IMR-90 (cell line): ENCODE results near the gene CMIP. TPM values are rescaled to one million over a fixed set of nuclear protein-coding genes. Genes with fewer than 3 reads are reported as not detected.

ENCODE experiments used
- ATAC-seq: fragments of 200-7000 bp; cut with Tn5 transposase; 2 replicates; pipeline ENCODE4 v1.9.1; 2020; ENCODE audit warnings: low read depth, mild to moderate bottlenecking, moderate library complexity
- BruUV-seq: library from RNA; stranded (reverse); fragments of 400-500 nt; replicated peaks from 2 replicates; lab custom pipeline; 2021; lab: Mats Ljungman, UMichigan
- CTCF ChIA-PET: fragments of 300-600 bp; formaldehyde crosslinking; extraction: SDS; loops from one replicate; lab custom pipeline; 2021; ENCODE audit warnings: antibody characterized with exemption; lab: Yijun Ruan, JAX
- POLR2A ChIA-PET: fragments of 300-600 bp; sonication (Branson Sonifier 250); formaldehyde crosslinking; loops from one replicate; lab custom pipeline; 2022; ENCODE audit warnings: antibody characterized with exemption; ENCODE audit not compliant: unreplicated experiment; lab: Charles Lee
- DNase-seq: peaks from one replicate; pipeline ENCODE4 v3.0.0; 2013
- H2AFZ ChIP-seq: replicated peaks from 2 replicates; pipeline ENCODE3; 2013; ENCODE audit warnings: low read length, mild to moderate bottlenecking; ENCODE audit not compliant: poor library complexity
- H2AK5ac ChIP-seq: 2 replicates; pipeline ENCODE4 v1.6.1; 2013; ENCODE audit warnings: low read depth, low read length, inconsistent platforms
- H2AK9ac ChIP-seq: replicated peaks from 2 replicates; pipeline ENCODE3; 2013; ENCODE audit warnings: mild to moderate bottlenecking, low read depth, low read length, moderate library complexity; ENCODE audit not compliant: poor library complexity
- H2BK120ac ChIP-seq: 2 replicates; pipeline ENCODE4 v1.6.1; 2013; ENCODE audit warnings: low read depth, low read length, inconsistent platforms
- H2BK15ac ChIP-seq: 3 replicates; pipeline ENCODE4 v1.6.1; 2013; ENCODE audit warnings: low read depth, low read length, inconsistent platforms
- H2BK20ac ChIP-seq: 2 replicates; pipeline ENCODE4 v1.6.1; 2013; ENCODE audit warnings: low read depth, mild to moderate bottlenecking, inconsistent platforms, low read length, moderate library complexity
- H2BK5ac ChIP-seq: 2 replicates; pipeline ENCODE4 v1.6.1; 2013; ENCODE audit warnings: mild to moderate bottlenecking, low read depth, low read length, inconsistent platforms; ENCODE audit not compliant: poor library complexity, severe bottlenecking
- H3K14ac ChIP-seq: replicated peaks from 2 replicates; pipeline ENCODE4 v1.6.1; 2013; ENCODE audit warnings: low read depth, low read length, inconsistent platforms
- H3K18ac ChIP-seq: 2 replicates; pipeline ENCODE4 v1.6.1; 2013; ENCODE audit warnings: low read depth, low read length, control low read depth
- H3K23ac ChIP-seq: 2 replicates; pipeline ENCODE4 v1.6.1; 2013; ENCODE audit warnings: low read depth, low read length, inconsistent platforms
- H3K27ac ChIP-seq: 2 replicates; pipeline ENCODE4 v1.5.1; 2013; ENCODE audit warnings: mild to moderate bottlenecking, control low read depth, low read length; ENCODE audit not compliant: insufficient read depth
- H3K27me3 ChIP-seq: 2 replicates; pipeline ENCODE4 v1.6.1; 2013; ENCODE audit warnings: low read length; ENCODE audit not compliant: control insufficient read depth, insufficient read depth
- H3K36me3 ChIP-seq: 2 replicates; pipeline ENCODE4 v1.6.1; 2013; ENCODE audit warnings: low read length, mixed read lengths; ENCODE audit not compliant: control insufficient read depth, insufficient read depth
- H3K4ac ChIP-seq: 2 replicates; pipeline ENCODE4 v1.6.1; 2013; ENCODE audit warnings: low read depth, low read length, inconsistent platforms
- H3K4me1 ChIP-seq: 2 replicates; pipeline ENCODE4 v1.6.1; 2013; ENCODE audit warnings: low read length, mixed read lengths; ENCODE audit not compliant: control insufficient read depth, insufficient read depth
- H3K4me2 ChIP-seq: 2 replicates; pipeline ENCODE4 v1.6.1; 2013; ENCODE audit warnings: low read depth, mild to moderate bottlenecking, control low read depth, low read length, moderate library complexity
- H3K4me3 ChIP-seq: 2 replicates; pipeline ENCODE4 v1.5.1; 2013; ENCODE audit warnings: low read depth, mild to moderate bottlenecking, control low read depth, low read length, moderate library complexity; ENCODE audit not compliant: insufficient read depth
- H3K56ac ChIP-seq: 2 replicates; pipeline ENCODE4 v1.6.1; 2013; ENCODE audit warnings: low read length, inconsistent platforms; ENCODE audit not compliant: insufficient read depth; ENCODE audit errors: extremely low read depth
- H3K79me1 ChIP-seq, 2 experiments: 2 replicates each; pipeline ENCODE4 v1.6.1; 2013; ENCODE audit warnings: low read length in 2 of 2, inconsistent platforms in 1 of 2, low read depth in 1 of 2
- H3K9ac ChIP-seq: 2 replicates; pipeline ENCODE4 v1.6.1; 2013; ENCODE audit warnings: low read depth, low read length, control low read depth
- H3K9me1 ChIP-seq: 2 replicates; pipeline ENCODE4 v1.6.1; 2013; ENCODE audit warnings: low read length, inconsistent platforms; ENCODE audit not compliant: insufficient read depth
- H3K9me3 ChIP-seq: 2 replicates; pipeline ENCODE4 v1.6.1; 2013; ENCODE audit warnings: low read length; ENCODE audit not compliant: control insufficient read depth, insufficient read depth
- H4K20me1 ChIP-seq: 2 replicates; pipeline ENCODE4 v1.6.1; 2013; ENCODE audit warnings: low read length, inconsistent platforms; ENCODE audit not compliant: insufficient read depth
- H4K5ac ChIP-seq: 2 replicates; pipeline ENCODE4 v1.6.1; 2013; ENCODE audit warnings: mild to moderate bottlenecking, low read depth, low read length, control low read depth
- H4K8ac ChIP-seq, 2 experiments: 2 replicates each; pipeline ENCODE4 v1.6.1; 2013; ENCODE audit warnings: low read depth in 2 of 2, low read length in 2 of 2, control low read depth in 1 of 2, inconsistent platforms in 1 of 2
- H4K91ac ChIP-seq: 2 replicates; pipeline ENCODE4 v1.6.1; 2013; ENCODE audit warnings: low read depth, low read length, inconsistent platforms; ENCODE audit not compliant: insufficient read depth
- CEBPB ChIP-seq: IDR thresholded peaks from 2 replicates; pipeline ENCODE4 v1.6.1; 2012; ENCODE audit warnings: low read depth, low read length, improper control_type of control experiment
- CHD1 ChIP-seq: IDR thresholded peaks from 2 replicates; pipeline ENCODE4 v1.6.1; 2012; ENCODE audit warnings: low read depth, low read length, improper control_type of control experiment
- FOS ChIP-seq: fragments of 150-350 bp; IDR thresholded peaks from 2 replicates; pipeline ENCODE4 v1.6.1; 2016; ENCODE audit warnings: low read depth, low read length
- NFE2L2 ChIP-seq: fragments of 150-350 bp; IDR thresholded peaks from 2 replicates; pipeline ENCODE4 v1.6.1; 2016; ENCODE audit warnings: low read depth, mild to moderate bottlenecking, low read length
- POLR2A ChIP-seq: IDR thresholded peaks from 2 replicates; pipeline ENCODE4 v1.6.1; 2012; ENCODE audit warnings: mild to moderate bottlenecking, low read depth, low read length
- RAD21 ChIP-seq: IDR thresholded peaks from 2 replicates; pipeline ENCODE4 v1.6.1; 2012; ENCODE audit warnings: low read length, improper control_type of control experiment
- RCOR1 ChIP-seq: IDR thresholded peaks from 2 replicates; pipeline ENCODE4 v1.6.1; 2012; ENCODE audit warnings: mild to moderate bottlenecking, low read length, improper control_type of control experiment; ENCODE audit not compliant: insufficient replicate concordance
- RFX5 ChIP-seq: IDR thresholded peaks from 2 replicates; pipeline ENCODE4 v1.8.0; 2012; ENCODE audit warnings: low read depth, mild to moderate bottlenecking, low read length, moderate library complexity
- SMC3 ChIP-seq: fragments of 150-350 bp; IDR thresholded peaks from 2 replicates; pipeline ENCODE4 v1.6.1; 2016; ENCODE audit warnings: low read depth, mild to moderate bottlenecking, antibody characterized with exemption, low read length, moderate library complexity
- WGBS, 2 experiments: methylation state at CpG; one replicate each; pipeline versions ENCODE4 v1.1.5 to v1.1.7; 2013; ENCODE audit warnings: missing lambda C conversion rate in 2 of 2; ENCODE audit not compliant: insufficient read length in 1 of 2; ENCODE audit errors: extremely low coverage in 2 of 2; 5-methylcytosine and 5-hydroxymethylcytosine counted together
- dilution Hi-C: fragments of 300-500 bp; cut with HindIII; formaldehyde crosslinking; loops from one replicate; pipeline ENCODE4 v1.14.3; 2018; ENCODE audit warnings: low sequenced_read_pairs; ENCODE audit not compliant: unreplicated experiment
- in situ Hi-C: fragments of 300-500 bp; cut with MboI; formaldehyde crosslinking; loops from 3 replicates; pipeline ENCODE4 v1.14.3; 2019; ENCODE audit warnings: low sequenced_read_pairs, inconsistent platforms, mixed read lengths
- intact Hi-C: fragments of 100-400 bp; cut with micrococcal nuclease; formaldehyde crosslinking; loops from 2 replicates; pipeline ENCODE4 v1.10.0; 2022
- polyA plus RNA-seq, 3 experiments: library from polyadenylated mRNA; depleted of rRNA; stranded (reverse); fragments of >200 nt; gene quantifications; 2 replicates each; pipeline ENCODE4 v1.2.3, GENCODE V29; 2012; ENCODE audit warnings: low replicate concordance in 1 of 3
- total RNA-seq: library from RNA; depleted of rRNA; stranded (reverse); fragments of >200 nt; gene quantifications from 2 replicates; pipeline ENCODE4 v1.2.3, GENCODE V29; 2012
- TF ChIP-seq, protein P1 (sequence below): conservative IDR thresholded peaks from 2 replicates; pipeline ENCODE4 v1.5.1; 2012; ENCODE audit warnings: mild to moderate bottlenecking, low read depth, low read length, improper control_type of control experiment

CMIP gene
- total and polyA plus RNA-seq, 2 of the 4 experiments (the other 2 are of a cell fraction): 3.2 to 11.6 TPM

DNA sequence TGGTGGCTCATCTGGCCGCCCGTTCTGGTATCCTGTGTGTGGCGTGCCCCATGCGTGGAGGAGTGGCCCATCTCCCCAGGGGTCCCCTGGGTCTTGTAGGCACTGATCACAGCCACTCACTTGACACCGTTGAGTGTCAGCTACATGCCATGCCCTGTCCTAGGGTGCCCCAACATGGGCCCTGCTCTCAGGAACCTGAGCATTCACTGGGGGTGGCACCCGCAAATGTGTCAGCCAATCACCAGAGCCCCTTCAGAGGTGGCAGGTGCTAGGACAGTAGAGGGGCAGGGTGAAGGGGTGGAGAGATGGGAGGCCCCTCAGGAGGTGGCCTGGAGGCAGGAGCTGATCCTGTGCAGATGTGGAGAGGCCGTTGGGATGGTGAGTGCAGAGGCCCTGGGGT lies 27.8 kb downstream of the CMIP start:
- no peak overlapping the region for H4K91ac ChIP-seq
- H4K20me1 ChIP-seq: peaks cover 66% of the 10 kb centered on the region
- H4K5ac ChIP-seq: no peak overlapping the region
- no peak overlapping the region for H3K4me2 ChIP-seq
- no peak overlapping the region for H2BK15ac ChIP-seq
- no peak overlapping the region for H2AK9ac ChIP-seq
- H3K56ac ChIP-seq: no peak overlapping the region
- no peak overlapping the region for H3K4me3 ChIP-seq
- no peak for DNase-seq
- CTCF ChIA-PET: no interaction called here
- no peak overlapping the region for H4K8ac ChIP-seq
- H2AK5ac ChIP-seq: no peak overlapping the region
- no peak overlapping the region for H3K27ac ChIP-seq
- no peak for ATAC-seq
- H3K9ac ChIP-seq: no peak overlapping the region
- no peak overlapping the region for H2BK120ac ChIP-seq
- peaks cover 11% of the 10 kb centered on the region for H3K4me1 ChIP-seq
- H3K79me1 ChIP-seq: peaks cover 35 to 73% of the 10 kb centered on the region in 2 experiments
- no peak overlapping the region for H3K18ac ChIP-seq
- H2AFZ ChIP-seq: no peak overlapping the region
- 90% methylated on average over 5 of the region's 7 CpGs; no CpG with 5 or more reads in 1 of the 2 experiments for WGBS, 2 experiments
- POLR2A ChIA-PET: no interaction called here
- dilution Hi-C loops: no loop called here
- no peak overlapping the region for H2BK5ac ChIP-seq
- peaks cover 3% of the 10 kb centered on the region; the same call in 1 of the 2 replicates for H3K36me3 ChIP-seq
- no peaks in the 10 kb centered on the region for H3K27me3 ChIP-seq
- BruUV-seq: no TSS peak
- H3K4ac ChIP-seq: no peak overlapping the region
- H3K14ac ChIP-seq: no peak overlapping the region
- TF ChIP-seq RCOR1 (no peak), CHD1 (no peak), POLR2A (no peak), SMC3 (no peak), RAD21 (no peak), CEBPB (no peak), RFX5 (no peak), FOS (no peak), NFE2L2 (no peak)
- TF ChIP-seq, protein P1, sequence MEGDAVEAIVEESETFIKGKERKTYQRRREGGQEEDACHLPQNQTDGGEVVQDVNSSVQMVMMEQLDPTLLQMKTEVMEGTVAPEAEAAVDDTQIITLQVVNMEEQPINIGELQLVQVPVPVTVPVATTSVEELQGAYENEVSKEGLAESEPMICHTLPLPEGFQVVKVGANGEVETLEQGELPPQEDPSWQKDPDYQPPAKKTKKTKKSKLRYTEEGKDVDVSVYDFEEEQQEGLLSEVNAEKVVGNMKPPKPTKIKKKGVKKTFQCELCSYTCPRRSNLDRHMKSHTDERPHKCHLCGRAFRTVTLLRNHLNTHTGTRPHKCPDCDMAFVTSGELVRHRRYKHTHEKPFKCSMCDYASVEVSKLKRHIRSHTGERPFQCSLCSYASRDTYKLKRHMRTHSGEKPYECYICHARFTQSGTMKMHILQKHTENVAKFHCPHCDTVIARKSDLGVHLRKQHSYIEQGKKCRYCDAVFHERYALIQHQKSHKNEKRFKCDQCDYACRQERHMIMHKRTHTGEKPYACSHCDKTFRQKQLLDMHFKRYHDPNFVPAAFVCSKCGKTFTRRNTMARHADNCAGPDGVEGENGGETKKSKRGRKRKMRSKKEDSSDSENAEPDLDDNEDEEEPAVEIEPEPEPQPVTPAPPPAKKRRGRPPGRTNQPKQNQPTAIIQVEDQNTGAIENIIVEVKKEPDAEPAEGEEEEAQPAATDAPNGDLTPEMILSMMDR: no peak
- no peak overlapping the region for H3K23ac ChIP-seq
- intact Hi-C loops: no loop called here
- no peak overlapping the region for H2BK20ac ChIP-seq
- no peaks in the 10 kb centered on the region for H3K9me3 ChIP-seq
- peaks cover 19% of the 10 kb centered on the region for H3K9me1 ChIP-seq
- in situ Hi-C loops: no loop called here
